IMR-90 (cell line): ENCODE results near the gene ARL14EP.

Source experiments
- CEBPB ChIP-seq: IDR thresholded peaks from 2 replicates; pipeline ENCODE4 v1.6.1; 2012; ENCODE audit warnings: low read depth, low read length, improper control_type of control experiment
- CTCF ChIP-seq: conservative IDR thresholded peaks from 2 replicates; pipeline ENCODE4 v1.5.1; 2012; ENCODE audit warnings: mild to moderate bottlenecking, low read depth, low read length, improper control_type of control experiment
- FOS ChIP-seq: fragments of 150-350 bp; IDR thresholded peaks from 2 replicates; pipeline ENCODE4 v1.6.1; 2016; ENCODE audit warnings: low read depth, low read length
- MXI1 ChIP-seq: IDR thresholded peaks from 2 replicates; pipeline ENCODE4 v1.6.1; 2012; ENCODE audit warnings: low read depth, mild to moderate bottlenecking, low read length, moderate library complexity, borderline replicate concordance
- POLR2A ChIP-seq: IDR thresholded peaks from 2 replicates; pipeline ENCODE4 v1.6.1; 2012; ENCODE audit warnings: mild to moderate bottlenecking, low read depth, low read length
- RAD21 ChIP-seq: IDR thresholded peaks from 2 replicates; pipeline ENCODE4 v1.6.1; 2012; ENCODE audit warnings: low read length, improper control_type of control experiment
- RFX5 ChIP-seq: IDR thresholded peaks from 2 replicates; pipeline ENCODE4 v1.8.0; 2012; ENCODE audit warnings: low read depth, mild to moderate bottlenecking, low read length, moderate library complexity
- SMC3 ChIP-seq: fragments of 150-350 bp; IDR thresholded peaks from 2 replicates; pipeline ENCODE4 v1.6.1; 2016; ENCODE audit warnings: low read depth, mild to moderate bottlenecking, antibody characterized with exemption, low read length, moderate library complexity
- TF ChIP-seq, protein P1 (sequence below): fragments of 150-350 bp; IDR thresholded peaks from 2 replicates; pipeline ENCODE4 v1.6.1; 2017; ENCODE audit warnings: mild to moderate bottlenecking, antibody characterized with exemption, low read length, low read depth

GRCh38 chr11:30357872-30358271, 35.0 kb downstream of the ARL14EP start:
- TF ChIP-seq RFX5 (no peak), CTCF (no peak), SMC3 (no peak), POLR2A (no peak), FOS (no peak), RAD21 (no peak), MXI1 (no peak), CEBPB (no peak)
- TF ChIP-seq, protein P1, sequence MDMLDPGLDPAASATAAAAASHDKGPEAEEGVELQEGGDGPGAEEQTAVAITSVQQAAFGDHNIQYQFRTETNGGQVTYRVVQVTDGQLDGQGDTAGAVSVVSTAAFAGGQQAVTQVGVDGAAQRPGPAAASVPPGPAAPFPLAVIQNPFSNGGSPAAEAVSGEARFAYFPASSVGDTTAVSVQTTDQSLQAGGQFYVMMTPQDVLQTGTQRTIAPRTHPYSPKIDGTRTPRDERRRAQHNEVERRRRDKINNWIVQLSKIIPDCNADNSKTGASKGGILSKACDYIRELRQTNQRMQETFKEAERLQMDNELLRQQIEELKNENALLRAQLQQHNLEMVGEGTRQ = no peak
